ENCODE measurements around the gene MARVELD1. TPM values are rescaled to one million over a fixed set of nuclear protein-coding genes. Genes with fewer than 3 reads are reported as not detected.

MARVELD1 gene
- total and polyA plus RNA-seq, 8 donors, result 5.7 to 21.0 (median 10.9) TPM

- H3K27me3 ChIP-seq, result peaks cover 5 to 44% (median 25%) of the 10 kb centered on the region in 3 donors
- H3K36me3 ChIP-seq, result peaks cover 7 to 19% (median 18%) of the 10 kb centered on the region in 4 donors
- no peak for TF ChIP-seq CTCF (IDR thresholded peaks at IDR 0.05)
- no peak for TF ChIP-seq POLR2AphosphoS5 (IDR thresholded peaks at IDR 0.05)
- TF ChIP-seq EP300 (IDR thresholded peaks at IDR 0.05), result no peak
- no peak for TF ChIP-seq POLR2A (IDR thresholded peaks at IDR 0.05)
- 82 to 87% (median 84%) methylated on average over 11 to 13 of the region's 13 CpGs for WGBS, 5 donors
- no peaks in the 10 kb centered on the region for H3K9me3 ChIP-seq
- no peak overlapping the region for H3K4me3 ChIP-seq
- peaks cover 3 to 8% (median 6%) of the 10 kb centered on the region in 4 donors for H3K4me1 ChIP-seq
- DNase-seq, result no peak
- intact Hi-C loops (cut with DNase I; ENCODE audit: low total_unique reads), result no loop called here
- no peak overlapping the region for H3K27ac ChIP-seq
Measured at GRCh38 chr10:97766106-97766810, 52.7 kb downstream of the MARVELD1 start.

- no peak for DNase-seq
- Histone ChIP-seq H3K4me1 (peaks cover 6 to 17% (median 15%) of the 10 kb centered on the region in 4 donors), H3K9me3 (no peaks in the 10 kb centered on the region), H3K27me3 (peaks cover 12 to 54% (median 35%) of the 10 kb centered on the region in 3 donors), H3K4me3 (no peak overlapping the region), H3K36me3 (peaks cover 5 to 9% (median 8%) of the 10 kb centered on the region in 4 donors), H3K27ac (no peak overlapping the region)
- TF ChIP-seq CTCF (IDR thresholded peaks at IDR 0.05) (no peak), POLR2A (IDR thresholded peaks at IDR 0.05) (no peak), EP300 (IDR thresholded peaks at IDR 0.05) (no peak), POLR2AphosphoS5 (IDR thresholded peaks at IDR 0.05) (no peak)
- WGBS, 5 donors, result 74 to 81% (median 78%) methylated on average over 19 to 22 of the region's 22 CpGs
- intact Hi-C loops (cut with DNase I; ENCODE audit: low total_unique reads), result no loop called here
Measured at GRCh38 chr10:97766996-97767924, 53.7 kb downstream of the MARVELD1 start.

Other genes with a start within 250 kb of the MARVELD1 start
- gene MMS19, start 215.3 kb upstream of the MARVELD1 start, total RNA-seq, result 100 to 1,000 TPM in 1 of 5 donors, 10 to 100 TPM in 4; 55.1 to 146 (median 59.7) TPM
- 10 to 100 TPM; 30.9 to 59.6 (median 30.9) TPM for gene MMS19, start 215.3 kb upstream of the MARVELD1 start, polyA plus RNA-seq
- gene UBTD1, start 214.8 kb upstream of the MARVELD1 start, total RNA-seq, result 10 to 100 TPM in 1 of 5 donors, 1 to 10 TPM in 4; 1.3 to 22.9 (median 3.1) TPM
- 10 to 100 TPM in 2 of 3 donors, 1 to 10 TPM in 1; 9.3 to 14.8 (median 10.5) TPM for gene UBTD1, start 214.8 kb upstream of the MARVELD1 start, polyA plus RNA-seq
- not detected for gene ANKRD2, start 141.0 kb upstream of the MARVELD1 start, total RNA-seq
- gene ANKRD2, start 141.0 kb upstream of the MARVELD1 start, polyA plus RNA-seq, result 1 to 10 TPM in 1 of 3 donors, under 1 TPM in 2; 0.25 to 9.9 (median 0.68) TPM
- gene HOGA1, start 129.3 kb upstream of the MARVELD1 start, total RNA-seq, result not detected
- gene HOGA1, start 129.3 kb upstream of the MARVELD1 start, polyA plus RNA-seq, result under 1 TPM in 1 of 3 donors, not detected in 2; 0.38 TPM
- gene C10orf62, start 124.0 kb upstream of the MARVELD1 start, total RNA-seq, result not detected
- gene C10orf62, start 124.0 kb upstream of the MARVELD1 start, polyA plus RNA-seq, result not detected
- 10 to 100 TPM in 1 of 5 donors, 1 to 10 TPM in 1, not detected in 3; 5.5 to 19.8 TPM for gene MORN4, start 80.2 kb upstream of the MARVELD1 start, total RNA-seq
- 10 to 100 TPM in 1 of 3 donors, 1 to 10 TPM in 2; 4.3 to 12.4 (median 6.8) TPM for gene MORN4, start 80.2 kb upstream of the MARVELD1 start, polyA plus RNA-seq
- 10 to 100 TPM in 4 of 5 donors, 1 to 10 TPM in 1; 9.1 to 13.6 (median 10.5) TPM for gene PI4K2A, start 73.1 kb upstream of the MARVELD1 start, total RNA-seq
- gene PI4K2A, start 73.1 kb upstream of the MARVELD1 start, polyA plus RNA-seq, result 1 to 10 TPM; 4.2 to 8.8 (median 7.8) TPM
- gene AVPI1, start 26.5 kb upstream of the MARVELD1 start, total RNA-seq, result 10 to 100 TPM in 4 of 5 donors, 1 to 10 TPM in 1; 2.3 to 24.6 (median 12.1) TPM
- 10 to 100 TPM; 16.7 to 38.2 (median 23.5) TPM for gene AVPI1, start 26.5 kb upstream of the MARVELD1 start, polyA plus RNA-seq
- 10 to 100 TPM in 4 of 5 donors, 1 to 10 TPM in 1; 6.7 to 77.1 (median 25.2) TPM for gene ZFYVE27, start 23.4 kb downstream of the MARVELD1 start, total RNA-seq
- 10 to 100 TPM in 1 of 3 donors, 1 to 10 TPM in 2; 4.3 to 16.3 (median 7.6) TPM for gene ZFYVE27, start 23.4 kb downstream of the MARVELD1 start, polyA plus RNA-seq
- 1 to 10 TPM in 3 of 5 donors, under 1 TPM in 1, not detected in 1; 0.45 to 4.6 (median 2.1) TPM for gene SFRP5, start 58.3 kb downstream of the MARVELD1 start, total RNA-seq
- gene SFRP5, start 58.3 kb downstream of the MARVELD1 start, polyA plus RNA-seq, result 1 to 10 TPM in 2 of 3 donors, under 1 TPM in 1; 0.75 to 8.4 (median 2.1) TPM
- 1 to 10 TPM in 2 of 5 donors, under 1 TPM in 3; 0.45 to 1.8 (median 0.72) TPM for gene GOLGA7B, start 136.1 kb downstream of the MARVELD1 start, total RNA-seq
- 1 to 10 TPM in 1 of 3 donors, under 1 TPM in 2; 0.31 to 2.8 (median 0.93) TPM for gene GOLGA7B, start 136.1 kb downstream of the MARVELD1 start, polyA plus RNA-seq

Data from stomach (tissue), 9 donors.